GM23338 (cell line): ENCODE data around the gene PRUNE2. TPM values are rescaled to one million over a fixed set of nuclear protein-coding genes. Genes with fewer than 3 reads are reported as not detected.

ENCODE experiments used
- ATAC-seq: fragments of 200-7000 bp; cut with Tn5 transposase; 3 replicates; pipeline ENCODE4 v1.9.1; 2020
- DNase-seq: peaks from one replicate; pipeline ENCODE4 v3.0.0-alpha.2; 2015; ENCODE audit warnings: low spot score
- H2AFZ ChIP-seq: fragments of 200-600 bp; sonication (generic); 2 replicates; pipeline ENCODE4 v1.8.0; 2016; ENCODE audit warnings: antibody characterized with exemption, mild to moderate bottlenecking, moderate library complexity
- H3F3A ChIP-seq: fragments of 200-600 bp; sonication (generic); replicated peaks from 2 replicates; pipeline ENCODE4 v1.8.0; 2017; ENCODE audit warnings: antibody characterized with exemption, mixed run types, low read depth
- H3K27ac ChIP-seq: fragments of 200-600 bp; sonication (generic); 2 replicates; pipeline ENCODE4 v1.6.1; 2016; ENCODE audit warnings: low read depth
- H3K27me3 ChIP-seq: fragments of 200-600 bp; sonication (generic); 2 replicates; pipeline ENCODE4 v1.8.0; 2016; ENCODE audit warnings: mild to moderate bottlenecking, mixed run types, moderate library complexity; ENCODE audit not compliant: insufficient read depth
- H3K36me3 ChIP-seq: fragments of 200-600 bp; sonication (generic); 2 replicates; pipeline ENCODE4 v1.8.0; 2016; ENCODE audit warnings: mild to moderate bottlenecking; ENCODE audit not compliant: insufficient read depth
- H3K4me1 ChIP-seq: fragments of 200-600 bp; sonication (generic); 2 replicates; pipeline ENCODE4 v1.8.0; 2016; ENCODE audit warnings: mild to moderate bottlenecking, moderate library complexity; ENCODE audit not compliant: insufficient read depth
- H3K4me2 ChIP-seq: fragments of 200-600 bp; sonication (generic); 2 replicates; pipeline ENCODE4 v1.7.1; 2017; ENCODE audit warnings: mixed run types
- H3K4me3 ChIP-seq: fragments of 200-600 bp; sonication (generic); 2 replicates; pipeline ENCODE4 v1.6.1; 2016; ENCODE audit warnings: mixed run types
- H3K79me2 ChIP-seq: fragments of 200-600 bp; sonication (generic); replicated peaks from 2 replicates; pipeline ENCODE4 v1.8.0; 2017; ENCODE audit warnings: mild to moderate bottlenecking; ENCODE audit not compliant: insufficient read depth
- H3K9me2 ChIP-seq: fragments of 200-600 bp; sonication (generic); 2 replicates; pipeline ENCODE4 v1.8.0; 2017; ENCODE audit not compliant: insufficient read depth
- H4K20me1 ChIP-seq: fragments of 200-600 bp; sonication (generic); replicated peaks from 2 replicates; pipeline ENCODE4 v1.8.0; 2017; ENCODE audit warnings: mild to moderate bottlenecking; ENCODE audit not compliant: insufficient read depth
- H3K27ac Mint-ChIP-seq: 2 replicates; pipeline ENCODE4 v1.8.0; 2020; ENCODE audit warnings: inconsistent platforms, mild to moderate bottlenecking, moderate library complexity, mixed read lengths
- H3K27me3 Mint-ChIP-seq: 3 replicates; pipeline ENCODE4 v1.8.0; 2022; ENCODE audit warnings: low read depth, mild to moderate bottlenecking, moderate library complexity, mixed read lengths, inconsistent platforms; ENCODE audit not compliant: insufficient read depth, poor library complexity
- H3K36me3 Mint-ChIP-seq: 3 replicates; pipeline ENCODE4 v1.8.0; 2021; ENCODE audit warnings: low read depth, mild to moderate bottlenecking, inconsistent platforms, moderate library complexity, mixed read lengths
- H3K4me1 Mint-ChIP-seq: 3 replicates; pipeline ENCODE4 v1.8.0; 2020; ENCODE audit warnings: mild to moderate bottlenecking, inconsistent platforms, mixed read lengths
- H3K4me3 Mint-ChIP-seq: 3 replicates; pipeline ENCODE4 v1.8.0; 2021; ENCODE audit warnings: moderate library complexity, mild to moderate bottlenecking, inconsistent platforms, mixed read lengths
- H3K9me3 Mint-ChIP-seq: 3 replicates; pipeline ENCODE4 v1.8.0; 2020; ENCODE audit warnings: moderate library complexity, mild to moderate bottlenecking, inconsistent platforms, mixed read lengths
- CREB1 ChIP-seq: fragments of 250-450 bp; sonication (Bioruptor Pico); IDR thresholded peaks from 2 replicates; pipeline ENCODE4 v1.5.0; 2020; ENCODE audit warnings: low read depth, mild to moderate bottlenecking, moderate library complexity
- CTCF ChIP-seq, 2 experiments: fragments of 200-600 bp in 1 of 2; sonication (generic) in 1 of 2; conservative IDR thresholded peaks; 2 replicates each; pipeline versions ENCODE4 v1.5.1 to v1.6.1; 2016 to 2017; ENCODE audit warnings: antibody characterized with exemption in 2 of 2, low read depth in 2 of 2, mild to moderate bottlenecking in 2 of 2, moderate library complexity in 1 of 2
- ETS1 ChIP-seq: IDR thresholded peaks from 2 replicates; pipeline ENCODE4 v1.6.1; 2016; ENCODE audit warnings: antibody characterized with exemption
- EZH2phosphoT487 ChIP-seq: fragments of 200-600 bp; sonication (generic); IDR thresholded peaks from one replicate; pipeline ENCODE4 v1.8.1; 2018; ENCODE audit warnings: antibody characterized with exemption; ENCODE audit not compliant: unreplicated experiment
- NANOG ChIP-seq: IDR thresholded peaks from 2 replicates; pipeline ENCODE4 v1.6.1; 2016; ENCODE audit warnings: antibody characterized with exemption, borderline replicate concordance
- POLR2AphosphoS5 ChIP-seq: IDR thresholded peaks from 2 replicates; pipeline ENCODE4 v1.6.1; 2016; ENCODE audit warnings: antibody characterized with exemption, low read depth
- REST ChIP-seq: IDR thresholded peaks from one replicate; pipeline ENCODE4 v1.6.1; 2018; ENCODE audit warnings: antibody characterized with exemption; ENCODE audit not compliant: unreplicated experiment
- STAT1 ChIP-seq: IDR thresholded peaks from one replicate; pipeline ENCODE4 v1.6.1; 2016; ENCODE audit warnings: antibody characterized with exemption; ENCODE audit not compliant: unreplicated experiment
- ZNF114 ChIP-seq: fragments of 250-450 bp; sonication (Bioruptor Pico); IDR thresholded peaks from 2 replicates; pipeline ENCODE4 v1.5.0; 2020; ENCODE audit warnings: mild to moderate bottlenecking, moderate library complexity
- ZNF331 ChIP-seq: fragments of 250-450 bp; sonication (Bioruptor Pico); IDR thresholded peaks from 2 replicates; pipeline ENCODE4 v1.5.0; 2020; ENCODE audit warnings: low read depth, mild to moderate bottlenecking, moderate library complexity
- ZNF462 ChIP-seq: fragments of 250-450 bp; sonication (Bioruptor Pico); IDR thresholded peaks from 2 replicates; pipeline ENCODE4 v1.5.0; 2020; ENCODE audit warnings: mild to moderate bottlenecking, moderate library complexity
- polyA plus RNA-seq: library from polyadenylated mRNA; unstranded; fragments of >200 nt; fragmentation: Nextera tagmentation; extraction: Ambion mirVana; gene quantifications from 2 replicates; pipeline ENCODE4 v1.2.1, GENCODE V29; 2016
- total RNA-seq: library from RNA; depleted of rRNA; stranded (reverse); fragments of >200 nt; shearing (Covaris generic); gene quantifications from 2 replicates; pipeline ENCODE4 v1.2.3, GENCODE V29; 2014

The PRUNE2 gene
- total and polyA plus RNA-seq, 2 experiments from 2014 or later, result 10.6 to 26.5 TPM

GRCh38 chr9:76729116-76729515, 176.8 kb downstream of the PRUNE2 start:
- H3F3A ChIP-seq, result no peaks in the 10 kb centered on the region
- no peak overlapping the region for H3K4me3 ChIP-seq
- H3K27ac ChIP-seq, result no peak overlapping the region
- TF ChIP-seq EZH2phosphoT487, result no peak
- no peak for TF ChIP-seq POLR2AphosphoS5
- no peak for TF ChIP-seq CREB1 (CRISPR knock-in tag)
- no peak for TF ChIP-seq NANOG
- no peak for TF ChIP-seq ETS1
- no peak for TF ChIP-seq REST
- no peak for TF ChIP-seq ZNF331 (CRISPR knock-in tag)
- no peak for TF ChIP-seq STAT1
- TF ChIP-seq ZNF114 (CRISPR knock-in tag), result no peak
- no peak for TF ChIP-seq CTCF (conservative IDR thresholded peaks at IDR 0.05; ENCODE audit: low read depth in 2 of 2)
- H2AFZ ChIP-seq, result no peak overlapping the region
- H3K36me3 ChIP-seq, result no peaks in the 10 kb centered on the region
- ATAC-seq (no peak), DNase-seq (no peak)
- H3K27me3 ChIP-seq, result no peaks in the 10 kb centered on the region
- no peaks in the 10 kb centered on the region for H3K79me2 ChIP-seq
- Mint-ChIP-seq H3K36me3 (no peaks in the 10 kb centered on the region), H3K27ac (no peak overlapping the region), H3K9me3 (no peaks in the 10 kb centered on the region), H3K4me1 (no peaks in the 10 kb centered on the region), H3K27me3 (peaks cover 4% of the 10 kb centered on the region), H3K4me3 (no peak overlapping the region)
- H3K4me1 ChIP-seq, result no peaks in the 10 kb centered on the region
- no peak overlapping the region for H3K4me2 ChIP-seq
- H3K9me2 ChIP-seq, result no peaks in the 10 kb centered on the region
- H4K20me1 ChIP-seq, result no peaks in the 10 kb centered on the region

- H3K4me3 ChIP-seq, result no peak overlapping the region
- Mint-ChIP-seq H3K4me3 (no peak overlapping the region), H3K4me1 (no peaks in the 10 kb centered on the region), H3K27me3 (no peaks in the 10 kb centered on the region), H3K36me3 (no peaks in the 10 kb centered on the region), H3K27ac (no peak overlapping the region), H3K9me3 (no peaks in the 10 kb centered on the region)
- DNase-seq (no peak), ATAC-seq (no peak)
- H3K4me2 ChIP-seq, result no peak overlapping the region
- H3K4me1 ChIP-seq, result no peaks in the 10 kb centered on the region
- H3F3A ChIP-seq, result no peaks in the 10 kb centered on the region
- H4K20me1 ChIP-seq, result no peaks in the 10 kb centered on the region
- no peaks in the 10 kb centered on the region for H3K79me2 ChIP-seq
- H3K27ac ChIP-seq, result no peak overlapping the region
- H3K36me3 ChIP-seq, result no peaks in the 10 kb centered on the region
- H3K9me2 ChIP-seq, result no peaks in the 10 kb centered on the region
- H2AFZ ChIP-seq, result no peak overlapping the region
- H3K27me3 ChIP-seq, result no peaks in the 10 kb centered on the region
- no peak for TF ChIP-seq ZNF462
Observed at GRCh38 chr9:76725885-76726284, 180.0 kb downstream of the PRUNE2 start.
